Neural cell (in vitro differentiated cells): ENCODE measurements around the gene FOXP2. TPM values are rescaled to one million over a fixed set of nuclear protein-coding genes. Genes with fewer than 3 reads are reported as not detected.
"Not testable (repeated sequence)": the region's sequence is repeated elsewhere in the genome, so short reads cannot be mapped to it uniquely, and the experiment has no call there.

Experiments
- H2AFZ ChIP-seq: fragments of 200-600, 300-800 bp; sonication (generic), shearing (Covaris generic); 2 replicates; pipeline ENCODE4 v1.6.0; 2014; ENCODE audit warnings: low read depth, mild to moderate bottlenecking, antibody characterized with exemption, low read length, moderate library complexity
- H3F3A ChIP-seq: fragments of 200-600 bp; shearing (Covaris generic); 2 replicates; pipeline ENCODE4 v1.6.1; 2016; ENCODE audit warnings: mild to moderate bottlenecking, moderate library complexity, mixed read lengths, antibody characterized with exemption, low read length; ENCODE audit not compliant: insufficient read depth, poor library complexity, severe bottlenecking
- H3K27ac ChIP-seq: fragments of 200-600, 300-800 bp; sonication (generic), shearing (Covaris generic); 2 replicates; pipeline ENCODE4 v1.5.1; 2014; ENCODE audit warnings: mild to moderate bottlenecking, low read length, moderate library complexity
- H3K27me3 ChIP-seq: fragments of 300-800, 200-600 bp; sonication (generic), shearing (Covaris generic); 2 replicates; pipeline ENCODE4 v1.6.0; 2014; ENCODE audit warnings: mild to moderate bottlenecking, low read depth, low read length, moderate library complexity; ENCODE audit not compliant: insufficient read depth
- H3K36me3 ChIP-seq: fragments of 300-800, 200-600 bp; sonication (generic), shearing (Covaris generic); 2 replicates; pipeline ENCODE4 v1.5.1; 2014; ENCODE audit warnings: mild to moderate bottlenecking, antibody characterized with exemption, low read length, moderate library complexity; ENCODE audit not compliant: insufficient read depth
- H3K4me2 ChIP-seq: fragments of 300-800, 200-600 bp; sonication (generic), shearing (Covaris generic); 2 replicates; pipeline ENCODE4 v1.6.0; 2014; ENCODE audit warnings: mild to moderate bottlenecking, low read length
- H3K4me3 ChIP-seq: fragments of 300-800, 200-600 bp; sonication (generic), shearing (Covaris generic); 2 replicates; pipeline ENCODE4 v1.5.1; 2014; ENCODE audit warnings: mild to moderate bottlenecking, low read length, moderate library complexity
- H3K79me2 ChIP-seq: fragments of 200-600 bp; shearing (Covaris generic); replicated peaks from 2 replicates; pipeline ENCODE4 v1.6.0; 2014; ENCODE audit warnings: mild to moderate bottlenecking, low read length, moderate library complexity; ENCODE audit not compliant: insufficient read depth
- H3K9ac ChIP-seq: fragments of 300-800, 200-600 bp; sonication (generic), shearing (Covaris generic); 2 replicates; pipeline ENCODE4 v1.6.1; 2016; ENCODE audit warnings: mild to moderate bottlenecking, low read length, mixed read lengths
- H3K9me2 ChIP-seq: fragments of 200-600 bp; shearing (Covaris generic); 2 replicates; pipeline ENCODE4 v1.6.1; 2016; ENCODE audit warnings: mild to moderate bottlenecking, low read length, mixed read lengths; ENCODE audit not compliant: insufficient read depth
- H3K9me3 ChIP-seq: fragments of 200-600, 300-800 bp; sonication (generic), shearing (Covaris generic); 2 replicates; pipeline ENCODE4 v1.6.1; 2016; ENCODE audit warnings: mild to moderate bottlenecking, mixed run types, low read length, moderate library complexity, mixed read lengths
- H4K20me1 ChIP-seq: fragments of 200-600 bp; shearing (Covaris generic); 2 replicates; pipeline ENCODE4 v1.6.1; 2016; ENCODE audit warnings: mild to moderate bottlenecking, mixed run types; ENCODE audit not compliant: insufficient read depth
- CTCF ChIP-seq: fragments of 450-650 bp; IDR thresholded peaks from 2 replicates; pipeline ENCODE4 v1.5.1; 2014; ENCODE audit warnings: antibody characterized with exemption, mild to moderate bottlenecking, moderate library complexity; ENCODE audit not compliant: poor library complexity, severe bottlenecking
- MXI1 ChIP-seq: fragments of 450-650 bp; conservative IDR thresholded peaks from 2 replicates; pipeline ENCODE4 v1.6.1; 2014; ENCODE audit warnings: antibody characterized with exemption, mild to moderate bottlenecking; ENCODE audit not compliant: poor library complexity, severe bottlenecking
- RAD21 ChIP-seq: fragments of 450-650 bp; conservative IDR thresholded peaks from 2 replicates; pipeline ENCODE4 v1.6.1; 2014; ENCODE audit warnings: antibody characterized with exemption, mild to moderate bottlenecking, moderate library complexity
- REST ChIP-seq: IDR thresholded peaks from 2 replicates; pipeline ENCODE4 v1.6.1; 2012; ENCODE audit warnings: borderline replicate concordance
- TAF1 ChIP-seq: IDR thresholded peaks from 2 replicates; pipeline ENCODE4 v1.6.1; 2012; ENCODE audit warnings: low read depth
- polyA plus RNA-seq: library from polyadenylated mRNA; depleted of rRNA; stranded (reverse); fragments of >200 nt; gene quantifications from 2 replicates; pipeline ENCODE4 v1.2.3, GENCODE V29; 2014

The FOXP2 gene
- polyA plus RNA-seq, 1 donor from 2014 or later = 51.3 TPM

GRCh38 chr7:114575098-114575497, 160.5 kb downstream of the FOXP2 start:
- H3K27ac ChIP-seq = no peak overlapping the region
- H3K4me2 ChIP-seq = no peak overlapping the region

GRCh38 chr7:114580963-114581362, 166.3 kb downstream of the FOXP2 start:
- not testable (repeated sequence) for H3K4me3 ChIP-seq, H3K9ac ChIP-seq, H3K27ac ChIP-seq, H3K27me3 ChIP-seq, H3K9me2 ChIP-seq, H3K4me2 ChIP-seq, H3K79me2 ChIP-seq, H4K20me1 ChIP-seq, H3K36me3 ChIP-seq, H3F3A ChIP-seq, H3K9me3 ChIP-seq, H2AFZ ChIP-seq

More at GRCh38 chr7:114575098-114575497, 160.5 kb downstream of the FOXP2 start:
- no peaks in the 10 kb centered on the region for H4K20me1 ChIP-seq
- H3K9ac ChIP-seq = no peak overlapping the region
- H3F3A ChIP-seq = no peaks in the 10 kb centered on the region
- H3K4me3 ChIP-seq = no peak overlapping the region
- H3K27me3 ChIP-seq = no peaks in the 10 kb centered on the region
- no peaks in the 10 kb centered on the region for H3K9me2 ChIP-seq
- no peak overlapping the region for H2AFZ ChIP-seq
- H3K9me3 ChIP-seq = no peaks in the 10 kb centered on the region
- H3K79me2 ChIP-seq = no peaks in the 10 kb centered on the region
- TF ChIP-seq CTCF = no peak
- no peak for TF ChIP-seq TAF1
- TF ChIP-seq RAD21 = no peak
- TF ChIP-seq REST = no peak
- no peak for TF ChIP-seq MXI1
- no peaks in the 10 kb centered on the region for H3K36me3 ChIP-seq

- Histone ChIP-seq H3K9me3 (no peaks in the 10 kb centered on the region), H4K20me1 (no peaks in the 10 kb centered on the region), H3K4me3 (no peak overlapping the region), H3F3A (no peaks in the 10 kb centered on the region), H3K36me3 (no peaks in the 10 kb centered on the region), H3K27me3 (no peaks in the 10 kb centered on the region), H3K4me2 (no peak overlapping the region), H3K9ac (no peak overlapping the region), H3K9me2 (no peaks in the 10 kb centered on the region), H2AFZ (no peak overlapping the region), H3K27ac (no peak overlapping the region), H3K79me2 (no peaks in the 10 kb centered on the region)
- TF ChIP-seq RAD21 = no peak
- no peak for TF ChIP-seq MXI1
Measured at GRCh38 chr7:114588506-114588905, 173.9 kb downstream of the FOXP2 start.
